Measurements from ENCODE around the gene MIXL1. TPM values are rescaled to one million over a fixed set of nuclear protein-coding genes. Genes with fewer than 3 reads are reported as not detected.

The MIXL1 gene
- total and polyA plus RNA-seq, 2 of the 13 experiments (the other 11 are each of a cell fraction or from before 2014, with no cell fraction given) = 7.6 to 18.5 TPM

DNA sequence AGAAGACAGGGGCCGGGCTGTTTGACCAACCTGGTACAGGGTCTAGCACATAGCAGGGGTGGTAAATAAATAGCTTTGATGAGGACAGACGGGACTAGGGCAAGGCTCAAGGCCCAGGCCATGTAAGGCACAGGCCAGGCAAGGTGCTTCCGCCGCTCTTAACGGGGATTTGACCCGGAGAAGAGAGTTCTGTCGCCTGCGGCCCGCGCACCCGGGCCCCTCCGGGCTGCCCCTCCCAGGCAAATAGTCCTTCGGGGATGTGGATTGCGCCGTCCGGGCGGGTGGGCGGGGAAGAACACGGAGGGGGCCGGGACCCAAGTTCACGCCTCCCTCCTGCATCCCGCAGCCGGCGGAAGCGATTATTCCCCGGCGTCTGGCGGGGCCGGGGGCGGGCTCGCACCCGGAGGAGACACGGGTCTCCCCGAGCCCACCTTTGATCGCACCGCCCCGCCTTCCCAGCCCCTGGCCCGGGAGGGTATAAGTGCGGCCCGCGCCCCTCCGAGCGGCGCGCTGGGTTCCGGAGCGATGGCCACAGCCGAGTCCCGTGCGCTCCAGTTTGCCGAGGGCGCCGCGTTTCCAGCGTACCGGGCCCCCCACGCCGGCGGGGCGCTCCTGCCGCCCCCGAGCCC is at the start of gene MIXL1 (continued):
- TF ChIP-seq BRF2 (CRISPR knock-in tag; IDR thresholded peaks at IDR 0.05) = no peak
- peak; percentile 90; the same call in 1 of the 2 replicates for TF ChIP-seq ZBTB2 (CRISPR knock-in tag; IDR thresholded peaks at IDR 0.05; ENCODE audit: low read depth)
- no peak for TF ChIP-seq ZBTB14 (CRISPR knock-in tag; IDR thresholded peaks at IDR 0.05)
- no peak for TF ChIP-seq ZNF501 (CRISPR knock-in tag; IDR thresholded peaks at IDR 0.05)
- 0 out of 2 replicates have a peak, but pooled peaks have one; percentile 75 for TF ChIP-seq ZFP82 (CRISPR knock-in tag; IDR thresholded peaks at IDR 0.05; ENCODE audit: borderline replicate concordance)
- TF ChIP-seq GRHL1 (CRISPR knock-in tag; conservative IDR thresholded peaks at IDR 0.05) = no peak
- no peak for TF ChIP-seq ETV6 (CRISPR knock-in tag; conservative IDR thresholded peaks at IDR 0.05)
- TF ChIP-seq BRD4 (CRISPR knock-in tag; IDR thresholded peaks at IDR 0.05) = no peak
- TF ChIP-seq PATZ1 (CRISPR knock-in tag; IDR thresholded peaks at IDR 0.05) = peak; percentile 90
- no peak for TF ChIP-seq ZNF569 (CRISPR knock-in tag; IDR thresholded peaks at IDR 0.05; ENCODE audit: borderline replicate concordance)
- TF ChIP-seq TAF15 (IDR thresholded peaks at IDR 0.05; ENCODE audit: low read depth, low read length, poor library complexity, severe bottlenecking) = no peak
- TF ChIP-seq ZFP36L1 (CRISPR knock-in tag; IDR thresholded peaks at IDR 0.05) = no peak; the same call in 1 of the 2 replicates
- peak; percentile 82 for TF ChIP-seq ZFX (CRISPR knock-in tag; IDR thresholded peaks at IDR 0.05; ENCODE audit: low read depth)
- TF ChIP-seq HOXD1 (CRISPR knock-in tag; IDR thresholded peaks at IDR 0.05) = peak; percentile 78
- TF ChIP-seq, protein P1, sequence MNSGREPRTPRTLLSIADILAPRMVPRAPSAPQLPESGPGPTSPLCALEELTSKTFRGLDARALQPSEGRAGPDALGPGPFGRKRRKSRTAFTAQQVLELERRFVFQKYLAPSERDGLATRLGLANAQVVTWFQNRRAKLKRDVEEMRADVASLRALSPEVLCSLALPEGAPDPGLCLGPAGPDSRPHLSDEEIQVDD (CRISPR knock-in tag; IDR thresholded peaks at IDR 0.05; ENCODE audit: borderline replicate concordance) = no peak
- TF ChIP-seq DMTF1 (CRISPR knock-in tag; IDR thresholded peaks at IDR 0.05) = no peak
- TF ChIP-seq NR1H2 (CRISPR knock-in tag; IDR thresholded peaks at IDR 0.05; ENCODE audit: borderline replicate concordance, low read depth) = no peak
- peak in 1 of 2 experiments; percentile 17; a peak in 1 of 4 replicates for TF ChIP-seq KLF16 (CRISPR knock-in tag; IDR thresholded peaks at IDR 0.05)
